HL-60 (cell line): Measurements from ENCODE around the gene NYAP1.

ENCODE experiments used
- GABPA ChIP-seq: IDR thresholded peaks from 2 replicates; pipeline ENCODE4 v1.6.1; 2012; ENCODE audit warnings: low read depth
- POLR2AphosphoS5 ChIP-seq: IDR thresholded peaks from 2 replicates; pipeline ENCODE4 v1.6.1; 2012; ENCODE audit warnings: low read depth
- REST ChIP-seq: IDR thresholded peaks from 2 replicates; pipeline ENCODE4 v1.6.1; 2012; ENCODE audit warnings: low read depth; ENCODE audit not compliant: insufficient replicate concordance
- TF ChIP-seq, protein P1 (sequence below): IDR thresholded peaks from one replicate; pipeline ENCODE4 v1.5.1; 2011; ENCODE audit warnings: low read length, control low read depth, inconsistent platforms; ENCODE audit not compliant: insufficient read depth

DNA sequence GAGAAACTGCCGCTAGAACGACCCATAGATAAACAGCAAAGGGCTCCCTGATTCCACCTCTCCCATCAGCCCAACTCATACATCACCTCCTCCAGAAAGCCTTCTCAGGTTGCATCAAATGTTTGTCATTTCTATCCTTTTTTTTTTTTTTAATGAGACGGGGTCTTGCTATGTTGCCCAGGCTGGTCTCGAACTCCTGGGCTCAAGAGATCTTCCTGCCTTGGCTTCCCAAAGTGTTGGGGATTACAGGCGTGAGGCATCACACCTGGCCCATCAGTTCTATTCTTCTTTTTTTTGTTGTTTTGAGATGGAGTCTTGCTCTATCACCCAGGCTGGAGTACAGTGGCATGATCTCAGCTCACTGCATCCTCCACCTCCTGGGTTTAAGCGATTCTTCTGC, 26.7 kb upstream of the NYAP1 start:
- TF ChIP-seq, protein P1, sequence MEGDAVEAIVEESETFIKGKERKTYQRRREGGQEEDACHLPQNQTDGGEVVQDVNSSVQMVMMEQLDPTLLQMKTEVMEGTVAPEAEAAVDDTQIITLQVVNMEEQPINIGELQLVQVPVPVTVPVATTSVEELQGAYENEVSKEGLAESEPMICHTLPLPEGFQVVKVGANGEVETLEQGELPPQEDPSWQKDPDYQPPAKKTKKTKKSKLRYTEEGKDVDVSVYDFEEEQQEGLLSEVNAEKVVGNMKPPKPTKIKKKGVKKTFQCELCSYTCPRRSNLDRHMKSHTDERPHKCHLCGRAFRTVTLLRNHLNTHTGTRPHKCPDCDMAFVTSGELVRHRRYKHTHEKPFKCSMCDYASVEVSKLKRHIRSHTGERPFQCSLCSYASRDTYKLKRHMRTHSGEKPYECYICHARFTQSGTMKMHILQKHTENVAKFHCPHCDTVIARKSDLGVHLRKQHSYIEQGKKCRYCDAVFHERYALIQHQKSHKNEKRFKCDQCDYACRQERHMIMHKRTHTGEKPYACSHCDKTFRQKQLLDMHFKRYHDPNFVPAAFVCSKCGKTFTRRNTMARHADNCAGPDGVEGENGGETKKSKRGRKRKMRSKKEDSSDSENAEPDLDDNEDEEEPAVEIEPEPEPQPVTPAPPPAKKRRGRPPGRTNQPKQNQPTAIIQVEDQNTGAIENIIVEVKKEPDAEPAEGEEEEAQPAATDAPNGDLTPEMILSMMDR: no peak
- TF ChIP-seq POLR2AphosphoS5 (no peak), REST (no peak), GABPA (no peak)
